ENCODE data around the gene LRMDA. TPM values are rescaled to one million over a fixed set of nuclear protein-coding genes. Genes with fewer than 3 reads are reported as not detected.
"Not testable (repeated sequence)": the region's sequence is repeated elsewhere in the genome, so short reads cannot be mapped to it uniquely, and the experiment has no call there.

LRMDA gene
- polyA plus RNA-seq, 2 of the 4 experiments (the other 2 are of a cell fraction) = 4.6 to 5.2 TPM

GRCh38 chr10:76055466-76055865, 624.0 kb downstream of the LRMDA start:
- no peak overlapping the region for H3K27ac ChIP-seq
- H3K4me1 ChIP-seq = no peaks in the 10 kb centered on the region
- TF ChIP-seq CBX8 (IDR thresholded peaks at IDR 0.05) (no peak), NR3C1 (IDR thresholded peaks at IDR 0.05) (no peak), JUN (IDR thresholded peaks at IDR 0.05) (no peak), JUNB (IDR thresholded peaks at IDR 0.05) (no peak), MAX (IDR thresholded peaks at IDR 0.05) (no peak), CHD2 (IDR thresholded peaks at IDR 0.05; ENCODE audit: low read length, partially characterized antibody) (no peak), REST (IDR thresholded peaks at IDR 0.05) (no peak), NPAS2 (CRISPR knock-in tag; IDR thresholded peaks at IDR 0.05; ENCODE audit: borderline replicate concordance) (no peak), TP53 (CRISPR knock-in tag; IDR thresholded peaks at IDR 0.05) (no peak), KDM5A (IDR thresholded peaks at IDR 0.05) (no peak), HMGXB4 (CRISPR knock-in tag; IDR thresholded peaks at IDR 0.05; ENCODE audit: borderline replicate concordance) (no peak), KDM1A (IDR thresholded peaks at IDR 0.05; ENCODE audit: low read depth) (no peak), E2F6 (IDR thresholded peaks at IDR 0.05; ENCODE audit: borderline replicate concordance, low read depth) (no peak), CBX2 (IDR thresholded peaks at IDR 0.05; ENCODE audit: borderline replicate concordance, low read depth) (no peak), CEBPB (IDR thresholded peaks at IDR 0.05) (no peak), RCOR1 (IDR thresholded peaks at IDR 0.05; ENCODE audit: low read depth, low read length) (no peak), SREBF2 (IDR thresholded peaks at IDR 0.05) (no peak)
- 31% methylated on average over 2 of the region's 3 CpGs for WGBS (ENCODE audit: missing lambda C conversion rate)
- ChIA-PET CTCF (interaction anchor here (0.6 to 3.1 kb wide), 3 partner anchors 19 to 660 kb away, joined by 3 to 13 read pairs (median 3); no protein-coding TSS in a partner anchor), POLR2A (no interaction called here)
- H3K4me2 ChIP-seq = no peak overlapping the region
- FAIRE-seq (no peak), ATAC-seq (no peak), DNase-seq (ENCODE audit: low read depth in 1 of 2, low spot score in 1 of 2) (no peak)
- H3K4me3 ChIP-seq = no peak overlapping the region
- H3K9me3 ChIP-seq = no peaks in the 10 kb centered on the region

GRCh38 chr10:76055963-76056362, 624.5 kb downstream of the LRMDA start:
- DNase-seq (ENCODE audit: low read depth in 1 of 2, low spot score in 1 of 2) = no peak
- CTCF ChIA-PET = interaction anchor here (0.9 to 3.1 kb wide), 2 partner anchors 19 to 661 kb away, joined by 3 to 13 read pairs; no protein-coding TSS in a partner anchor

GRCh38 chr10:76060993-76061392, 629.6 kb downstream of the LRMDA start:
- DNase-seq (ENCODE audit: low read depth in 1 of 2, low spot score in 1 of 2); FAIRE-seq; ATAC-seq; H3K4me3 ChIP-seq; H3K4me1 ChIP-seq; H3K27ac ChIP-seq; POLR2A ChIA-PET; H3K9me3 ChIP-seq; H3K4me2 ChIP-seq: not testable (repeated sequence)
- WGBS (ENCODE audit: missing lambda C conversion rate) = 51% methylated on average over 2 of the region's 2 CpGs
- CTCF ChIA-PET = interaction anchor here (1.4 kb wide), 1 partner anchor 24 kb away, joined by 4 read pairs; no protein-coding TSS in a partner anchor

More at GRCh38 chr10:76055963-76056362, 624.5 kb downstream of the LRMDA start:
- FAIRE-seq (no peak), ATAC-seq (no peak)
- Histone ChIP-seq H3K27ac (no peak overlapping the region), H3K4me1 (no peaks in the 10 kb centered on the region), H3K9me3 (no peaks in the 10 kb centered on the region), H3K4me3 (no peak overlapping the region), H3K4me2 (no peak overlapping the region)
- no peak for TF ChIP-seq TFCP2L1 (CRISPR knock-in tag; IDR thresholded peaks at IDR 0.05)
- no peak for TF ChIP-seq HOXB5 (CRISPR knock-in tag; IDR thresholded peaks at IDR 0.05)
- WGBS (ENCODE audit: missing lambda C conversion rate) = 43% methylated on average over 1 of the region's 1 CpG
- POLR2A ChIA-PET = no interaction called here

All from A549 (cell line).